GM23338 (cell line): ENCODE data around the gene BABAM1. TPM values are rescaled to one million over a fixed set of nuclear protein-coding genes. Genes with fewer than 3 reads are reported as not detected.
A peak's percentile ranks its signal among the peaks of the same experiment; 100 is the strongest.

Experiments used
- ATAC-seq: fragments of 200-7000 bp; cut with Tn5 transposase; 3 replicates; pipeline ENCODE4 v1.9.1; 2020
- DNase-seq: peaks from one replicate; pipeline ENCODE4 v3.0.0-alpha.2; 2015; ENCODE audit warnings: low spot score
- H2AFZ ChIP-seq: fragments of 200-600 bp; sonication (generic); 2 replicates; pipeline ENCODE4 v1.8.0; 2016; ENCODE audit warnings: antibody characterized with exemption, mild to moderate bottlenecking, moderate library complexity
- H3F3A ChIP-seq: fragments of 200-600 bp; sonication (generic); replicated peaks from 2 replicates; pipeline ENCODE4 v1.8.0; 2017; ENCODE audit warnings: antibody characterized with exemption, mixed run types, low read depth
- H3K27ac ChIP-seq: fragments of 200-600 bp; sonication (generic); 2 replicates; pipeline ENCODE4 v1.6.1; 2016; ENCODE audit warnings: low read depth
- H3K27me3 ChIP-seq: fragments of 200-600 bp; sonication (generic); 2 replicates; pipeline ENCODE4 v1.8.0; 2016; ENCODE audit warnings: mild to moderate bottlenecking, mixed run types, moderate library complexity; ENCODE audit not compliant: insufficient read depth
- H3K36me3 ChIP-seq: fragments of 200-600 bp; sonication (generic); 2 replicates; pipeline ENCODE4 v1.8.0; 2016; ENCODE audit warnings: mild to moderate bottlenecking; ENCODE audit not compliant: insufficient read depth
- H3K4me1 ChIP-seq: fragments of 200-600 bp; sonication (generic); 2 replicates; pipeline ENCODE4 v1.8.0; 2016; ENCODE audit warnings: mild to moderate bottlenecking, moderate library complexity; ENCODE audit not compliant: insufficient read depth
- H3K4me2 ChIP-seq: fragments of 200-600 bp; sonication (generic); 2 replicates; pipeline ENCODE4 v1.7.1; 2017; ENCODE audit warnings: mixed run types
- H3K4me3 ChIP-seq: fragments of 200-600 bp; sonication (generic); 2 replicates; pipeline ENCODE4 v1.6.1; 2016; ENCODE audit warnings: mixed run types
- H3K79me2 ChIP-seq: fragments of 200-600 bp; sonication (generic); replicated peaks from 2 replicates; pipeline ENCODE4 v1.8.0; 2017; ENCODE audit warnings: mild to moderate bottlenecking; ENCODE audit not compliant: insufficient read depth
- H3K9me2 ChIP-seq: fragments of 200-600 bp; sonication (generic); 2 replicates; pipeline ENCODE4 v1.8.0; 2017; ENCODE audit not compliant: insufficient read depth
- H4K20me1 ChIP-seq: fragments of 200-600 bp; sonication (generic); replicated peaks from 2 replicates; pipeline ENCODE4 v1.8.0; 2017; ENCODE audit warnings: mild to moderate bottlenecking; ENCODE audit not compliant: insufficient read depth
- H3K27ac Mint-ChIP-seq: 2 replicates; pipeline ENCODE4 v1.8.0; 2020; ENCODE audit warnings: inconsistent platforms, mild to moderate bottlenecking, moderate library complexity, mixed read lengths
- H3K27me3 Mint-ChIP-seq: 3 replicates; pipeline ENCODE4 v1.8.0; 2022; ENCODE audit warnings: low read depth, mild to moderate bottlenecking, moderate library complexity, mixed read lengths, inconsistent platforms; ENCODE audit not compliant: insufficient read depth, poor library complexity
- H3K36me3 Mint-ChIP-seq: 3 replicates; pipeline ENCODE4 v1.8.0; 2021; ENCODE audit warnings: low read depth, mild to moderate bottlenecking, inconsistent platforms, moderate library complexity, mixed read lengths
- H3K4me1 Mint-ChIP-seq: 3 replicates; pipeline ENCODE4 v1.8.0; 2020; ENCODE audit warnings: mild to moderate bottlenecking, inconsistent platforms, mixed read lengths
- H3K4me3 Mint-ChIP-seq: 3 replicates; pipeline ENCODE4 v1.8.0; 2021; ENCODE audit warnings: moderate library complexity, mild to moderate bottlenecking, inconsistent platforms, mixed read lengths
- H3K9me3 Mint-ChIP-seq: 3 replicates; pipeline ENCODE4 v1.8.0; 2020; ENCODE audit warnings: moderate library complexity, mild to moderate bottlenecking, inconsistent platforms, mixed read lengths
- CREB1 ChIP-seq: fragments of 250-450 bp; sonication (Bioruptor Pico); IDR thresholded peaks from 2 replicates; pipeline ENCODE4 v1.5.0; 2020; ENCODE audit warnings: low read depth, mild to moderate bottlenecking, moderate library complexity
- CTCF ChIP-seq, 2 experiments: fragments of 200-600 bp in 1 of 2; sonication (generic) in 1 of 2; conservative IDR thresholded peaks; 2 replicates each; pipeline versions ENCODE4 v1.5.1 to v1.6.1; 2016 to 2017; ENCODE audit warnings: antibody characterized with exemption in 2 of 2, low read depth in 2 of 2, mild to moderate bottlenecking in 2 of 2, moderate library complexity in 1 of 2
- ETS1 ChIP-seq: IDR thresholded peaks from 2 replicates; pipeline ENCODE4 v1.6.1; 2016; ENCODE audit warnings: antibody characterized with exemption
- EZH2 ChIP-seq: fragments of 200-600 bp; sonication (generic); IDR thresholded peaks from one replicate; pipeline ENCODE4 v1.8.0; 2017; ENCODE audit warnings: antibody characterized with exemption, mild to moderate bottlenecking, low read depth; ENCODE audit not compliant: unreplicated experiment
- EZH2phosphoT487 ChIP-seq: fragments of 200-600 bp; sonication (generic); IDR thresholded peaks from one replicate; pipeline ENCODE4 v1.8.1; 2018; ENCODE audit warnings: antibody characterized with exemption; ENCODE audit not compliant: unreplicated experiment
- JUNB ChIP-seq: IDR thresholded peaks from one replicate; pipeline ENCODE4 v1.6.1; 2016; ENCODE audit warnings: antibody characterized with exemption; ENCODE audit not compliant: unreplicated experiment
- NANOG ChIP-seq: IDR thresholded peaks from 2 replicates; pipeline ENCODE4 v1.6.1; 2016; ENCODE audit warnings: antibody characterized with exemption, borderline replicate concordance
- REST ChIP-seq: IDR thresholded peaks from one replicate; pipeline ENCODE4 v1.6.1; 2018; ENCODE audit warnings: antibody characterized with exemption; ENCODE audit not compliant: unreplicated experiment
- ZNF114 ChIP-seq: fragments of 250-450 bp; sonication (Bioruptor Pico); IDR thresholded peaks from 2 replicates; pipeline ENCODE4 v1.5.0; 2020; ENCODE audit warnings: mild to moderate bottlenecking, moderate library complexity
- ZNF331 ChIP-seq: fragments of 250-450 bp; sonication (Bioruptor Pico); IDR thresholded peaks from 2 replicates; pipeline ENCODE4 v1.5.0; 2020; ENCODE audit warnings: low read depth, mild to moderate bottlenecking, moderate library complexity
- polyA plus RNA-seq: library from polyadenylated mRNA; unstranded; fragments of >200 nt; fragmentation: Nextera tagmentation; extraction: Ambion mirVana; gene quantifications from 2 replicates; pipeline ENCODE4 v1.2.1, GENCODE V29; 2016
- total RNA-seq: library from RNA; depleted of rRNA; stranded (reverse); fragments of >200 nt; shearing (Covaris generic); gene quantifications from 2 replicates; pipeline ENCODE4 v1.2.3, GENCODE V29; 2014

Gene BABAM1
- total and polyA plus RNA-seq, 2 experiments from 2014 or later, result 78.1 to 95.0 TPM

GRCh38 chr19:17220207-17220758, 47.0 kb upstream of the BABAM1 start:
- H3K4me3 Mint-ChIP-seq, result no peak overlapping the region
- no peaks in the 10 kb centered on the region for H3K4me1 ChIP-seq
- H3K27me3 ChIP-seq, result no peaks in the 10 kb centered on the region
- H2AFZ ChIP-seq, result no peak overlapping the region
- peaks cover 6% of the 10 kb centered on the region for H3K4me1 Mint-ChIP-seq
- H3K36me3 ChIP-seq, result peaks cover 5% of the 10 kb centered on the region; the same call in 1 of the 2 replicates
- no peak overlapping the region for H3K4me2 ChIP-seq
- H3K27ac ChIP-seq, result no peak overlapping the region
- no peak overlapping the region for H3K27ac Mint-ChIP-seq
- H3K36me3 Mint-ChIP-seq, result peaks cover 24% of the 10 kb centered on the region
- ATAC-seq (no peak), DNase-seq (no peak)
- peaks cover 10% of the 10 kb centered on the region for H3K27me3 Mint-ChIP-seq
- H3K9me3 Mint-ChIP-seq, result no peaks in the 10 kb centered on the region; the same call in 2 of the 3 replicates
- no peaks in the 10 kb centered on the region for H4K20me1 ChIP-seq
- no peak for TF ChIP-seq ZNF114 (CRISPR knock-in tag)
- TF ChIP-seq JUNB, result no peak
- peaks cover 7% of the 10 kb centered on the region for H3F3A ChIP-seq
- no peaks in the 10 kb centered on the region for H3K79me2 ChIP-seq
- no peak overlapping the region for H3K4me3 ChIP-seq
- H3K9me2 ChIP-seq, result no peaks in the 10 kb centered on the region

GRCh38 chr19:17225053-17225452, 42.2 kb upstream of the BABAM1 start:
- Mint-ChIP-seq H3K9me3 (no peaks in the 10 kb centered on the region), H3K27ac (no peak overlapping the region), H3K36me3 (peaks cover 6% of the 10 kb centered on the region; the same call in 2 of the 3 replicates), H3K27me3 (peaks cover 9% of the 10 kb centered on the region), H3K4me1 (peaks cover 13% of the 10 kb centered on the region; the same call in 2 of the 3 replicates), H3K4me3 (0 out of 3 replicates have a peak overlapping the region, but pooled peaks have one; percentile 37)
- no peaks in the 10 kb centered on the region; the same call in none of the 2 replicates for H4K20me1 ChIP-seq
- no peaks in the 10 kb centered on the region for H3K9me2 ChIP-seq
- no peak overlapping the region for H3K27ac ChIP-seq
- no peak for ATAC-seq
- no peaks in the 10 kb centered on the region for H3K36me3 ChIP-seq
- peaks cover 13% of the 10 kb centered on the region for H3F3A ChIP-seq
- no peak overlapping the region; the same call in 1 of the 2 replicates for H3K4me3 ChIP-seq
- DNase-seq, result no peak
- no peak overlapping the region for H3K4me2 ChIP-seq
- H2AFZ ChIP-seq, result no peak overlapping the region
- no peaks in the 10 kb centered on the region for H3K79me2 ChIP-seq
- no peaks in the 10 kb centered on the region for H3K27me3 ChIP-seq
- no peaks in the 10 kb centered on the region; the same call in 1 of the 2 replicates for H3K4me1 ChIP-seq
- TF ChIP-seq ZNF331 (CRISPR knock-in tag), result no peak
- no peak for TF ChIP-seq ZNF114 (CRISPR knock-in tag)
- no peak for TF ChIP-seq ETS1
- no peak for TF ChIP-seq CTCF (conservative IDR thresholded peaks at IDR 0.05; ENCODE audit: low read depth in 2 of 2)
- no peak for TF ChIP-seq REST
- no peak for TF ChIP-seq NANOG
- TF ChIP-seq CREB1 (CRISPR knock-in tag), result no peak
- no peak for TF ChIP-seq JUNB
- no peak for TF ChIP-seq EZH2
- no peak for TF ChIP-seq EZH2phosphoT487
